Posterior cingulate gyrus (tissue), 11 donors: Measurements from ENCODE around the gene TEKT2.

Experiments used
- DNase-seq, 10 donors: peaks; one replicate each; pipeline versions ENCODE4 v3.0.0 to v3.0.0-alpha.2; 2020 to 2021; ENCODE audit warnings: mixed read lengths in 3 of 10
- intact Hi-C: fragments of 100-400 bp; cut with DNase I; formaldehyde crosslinking; loops from one replicate; pipeline ENCODE4 v1.15.1; 2023

TEKT2 gene

GRCh38 chr1:36125129-36125991, 41.5 kb downstream of the TEKT2 start, which contains the start of gene COL8A2:
Gene COL8A2, minus strand, starts transcription at chr1:36125222. Its CDS starts 24,980 bp downstream, at chr1:36100242.
- intact Hi-C loops = no loop called here
- DNase-seq = peak in 1 of 10 donors; percentile 80

- intact Hi-C loops = no loop called here
- no peak for DNase-seq
These were observed 42.3 kb downstream of the TEKT2 start for GRCh38 chr1:36126005-36126716.

GRCh38 chr1:36126797-36127500, 43.1 kb downstream of the TEKT2 start:
- intact Hi-C loops = no loop called here
- no peak for DNase-seq

- intact Hi-C loops = no loop called here
- peak in 1 of 10 donors; percentile 21 for DNase-seq
These were observed 44.4 kb downstream of the TEKT2 start for GRCh38 chr1:36128126-36128904.

GRCh38 chr1:36128905-36129206, 45.0 kb downstream of the TEKT2 start:
- DNase-seq = no peak
- intact Hi-C loops = no loop called here

GRCh38 chr1:36132029-36132428, 48.1 kb downstream of the TEKT2 start:
- intact Hi-C loops = no loop called here
- DNase-seq = peak in 1 of 10 donors; percentile 44

GRCh38 chr1:36133484-36133883, 49.6 kb downstream of the TEKT2 start:
- intact Hi-C loops = no loop called here
- peak in 4 of 10 donors; percentile 49 to 86 (median 61) for DNase-seq

GRCh38 chr1:36134031-36134430, 50.1 kb downstream of the TEKT2 start:
- DNase-seq = peak in 2 of 10 donors; percentile 30 to 39
- intact Hi-C loops = loop anchor here (1.0 kb wide), 1 partner anchor 35 kb away; no protein-coding TSS in a partner anchor

GRCh38 chr1:36134505-36135329, 50.8 kb downstream of the TEKT2 start:
- intact Hi-C loops = loop anchor here (1.0 kb wide), 1 partner anchor 35 kb away; no protein-coding TSS in a partner anchor
- peak in 5 of 10 donors; percentile 56 to 87 (median 67) for DNase-seq

GRCh38 chr1:36135330-36135667, 51.4 kb downstream of the TEKT2 start:
- no peak for DNase-seq
- intact Hi-C loops = no loop called here

GRCh38 chr1:36135796-36136195, 51.9 kb downstream of the TEKT2 start:
- intact Hi-C loops = no loop called here
- DNase-seq = no peak

GRCh38 chr1:36136535-36136934, 52.6 kb downstream of the TEKT2 start:
- peak in 2 of 10 donors; percentile 34 to 67 for DNase-seq
- intact Hi-C loops = no loop called here

GRCh38 chr1:36137226-36137625, 53.3 kb downstream of the TEKT2 start:
- peak in 1 of 10 donors; percentile 49 for DNase-seq
- intact Hi-C loops = no loop called here

- intact Hi-C loops = no loop called here
- no peak for DNase-seq
These were observed 53.9 kb downstream of the TEKT2 start for GRCh38 chr1:36137776-36138175.
